SU-DHL-6 (cell line): ENCODE results near the gene LRIG1.

ENCODE experiments used
- CTCF ChIP-seq: fragments of 200-600 bp; sonication (generic); IDR thresholded peaks from one replicate; pipeline ENCODE4 v1.5.1; 2017; ENCODE audit warnings: antibody characterized with exemption, mild to moderate bottlenecking, low read length, moderate library complexity; ENCODE audit not compliant: insufficient read depth, poor library complexity, severe bottlenecking
- EZH2phosphoT487 ChIP-seq: fragments of 200-600 bp; sonication (generic), shearing (Covaris generic); conservative IDR thresholded peaks from 2 replicates; pipeline ENCODE4 v1.6.1; 2018; ENCODE audit warnings: mild to moderate bottlenecking, antibody characterized with exemption, low read length, moderate library complexity, mixed read lengths

- TF ChIP-seq EZH2phosphoT487: no peak
- no peak for TF ChIP-seq CTCF
Observed at GRCh38 chr3:66415867-66416428, 84.9 kb downstream of the LRIG1 start.
